GM12864 (cell line): ENCODE data around the gene CLIC1.

ENCODE experiments used
- DNase-seq: peaks from one replicate; pipeline ENCODE4 v3.0.0-alpha.2; 2011; ENCODE audit warnings: low read depth
- H3K4me3 ChIP-seq: 2 replicates; pipeline ENCODE4 v1.5.1; 2011; ENCODE audit warnings: mild to moderate bottlenecking, low read depth, low read length, control low read depth
- TF ChIP-seq, protein P1 (sequence below): IDR thresholded peaks from 2 replicates; pipeline ENCODE4 v1.5.1; 2011; ENCODE audit warnings: low read depth, mild to moderate bottlenecking, moderate library complexity, low read length, control low read depth, inconsistent platforms; ENCODE audit errors: missing control alignments

CLIC1 gene

DNA sequence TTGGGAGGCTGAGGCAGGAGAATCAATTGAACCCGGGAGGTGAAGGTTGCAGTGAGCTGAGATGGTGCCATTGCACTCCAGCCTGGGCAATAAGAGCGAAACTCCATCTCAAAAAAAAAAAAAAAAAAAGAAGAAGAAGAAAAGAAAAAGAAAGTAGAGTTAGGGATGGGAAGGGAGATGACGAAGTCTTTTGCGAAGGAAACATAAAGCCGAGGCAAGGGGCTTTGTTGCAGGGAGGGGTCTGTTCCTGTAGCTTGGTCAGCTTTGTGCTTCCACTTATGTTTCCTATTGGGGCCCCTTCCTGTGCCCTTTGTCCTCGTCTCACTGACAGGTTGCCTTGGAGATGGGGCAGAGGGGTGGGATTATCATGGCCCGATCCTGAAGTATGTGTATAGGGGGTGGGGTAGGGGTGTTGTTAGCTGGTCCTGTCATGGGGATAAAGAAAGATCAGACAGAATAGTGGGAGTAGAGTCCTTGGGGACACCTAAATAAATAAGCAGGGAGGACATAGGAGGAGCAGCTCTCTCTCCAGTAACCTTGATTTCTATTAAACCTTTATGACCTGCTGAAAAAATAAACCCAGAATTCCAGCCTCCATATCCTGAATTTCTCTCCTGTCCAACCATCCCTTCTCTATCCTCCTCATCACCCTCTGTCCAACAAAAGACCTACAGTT lies 1.1 kb upstream of the CLIC1 start:
- TF ChIP-seq, protein P1, sequence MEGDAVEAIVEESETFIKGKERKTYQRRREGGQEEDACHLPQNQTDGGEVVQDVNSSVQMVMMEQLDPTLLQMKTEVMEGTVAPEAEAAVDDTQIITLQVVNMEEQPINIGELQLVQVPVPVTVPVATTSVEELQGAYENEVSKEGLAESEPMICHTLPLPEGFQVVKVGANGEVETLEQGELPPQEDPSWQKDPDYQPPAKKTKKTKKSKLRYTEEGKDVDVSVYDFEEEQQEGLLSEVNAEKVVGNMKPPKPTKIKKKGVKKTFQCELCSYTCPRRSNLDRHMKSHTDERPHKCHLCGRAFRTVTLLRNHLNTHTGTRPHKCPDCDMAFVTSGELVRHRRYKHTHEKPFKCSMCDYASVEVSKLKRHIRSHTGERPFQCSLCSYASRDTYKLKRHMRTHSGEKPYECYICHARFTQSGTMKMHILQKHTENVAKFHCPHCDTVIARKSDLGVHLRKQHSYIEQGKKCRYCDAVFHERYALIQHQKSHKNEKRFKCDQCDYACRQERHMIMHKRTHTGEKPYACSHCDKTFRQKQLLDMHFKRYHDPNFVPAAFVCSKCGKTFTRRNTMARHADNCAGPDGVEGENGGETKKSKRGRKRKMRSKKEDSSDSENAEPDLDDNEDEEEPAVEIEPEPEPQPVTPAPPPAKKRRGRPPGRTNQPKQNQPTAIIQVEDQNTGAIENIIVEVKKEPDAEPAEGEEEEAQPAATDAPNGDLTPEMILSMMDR = no peak
- no peak for DNase-seq
- peak overlapping the region; percentile 11; the same call in 1 of the 2 replicates for H3K4me3 ChIP-seq

DNA sequence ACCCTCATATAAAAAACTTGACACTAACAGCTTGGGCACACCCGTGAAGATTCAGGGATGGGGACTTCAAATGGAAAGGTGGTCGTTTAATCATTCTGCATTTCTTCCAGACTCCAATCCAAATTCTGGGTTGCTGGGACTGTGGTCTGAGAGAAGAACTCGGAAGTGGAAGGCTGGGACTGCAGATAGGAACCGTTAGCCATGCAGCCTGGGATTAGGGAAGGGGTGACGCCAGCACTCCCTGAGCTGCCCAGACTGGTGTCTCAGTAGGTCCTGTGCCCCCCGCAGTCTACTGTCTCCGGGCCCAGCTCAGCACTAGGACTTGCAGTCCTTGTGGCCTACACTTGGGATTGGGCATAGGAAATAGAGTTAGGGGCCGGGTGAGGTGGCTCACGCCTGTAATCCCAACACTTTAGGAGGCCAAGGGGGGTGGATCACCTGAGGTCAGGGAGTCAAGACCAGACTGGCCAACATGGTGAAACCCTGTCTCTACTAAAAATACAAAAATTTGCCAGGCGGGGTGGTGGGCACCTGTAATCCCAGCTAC lies 511 bp upstream of the CLIC1 start:
- TF ChIP-seq, protein P1 = no peak
- H3K4me3 ChIP-seq = peak overlapping the region; percentile 98
- DNase-seq = no peak

DNA sequence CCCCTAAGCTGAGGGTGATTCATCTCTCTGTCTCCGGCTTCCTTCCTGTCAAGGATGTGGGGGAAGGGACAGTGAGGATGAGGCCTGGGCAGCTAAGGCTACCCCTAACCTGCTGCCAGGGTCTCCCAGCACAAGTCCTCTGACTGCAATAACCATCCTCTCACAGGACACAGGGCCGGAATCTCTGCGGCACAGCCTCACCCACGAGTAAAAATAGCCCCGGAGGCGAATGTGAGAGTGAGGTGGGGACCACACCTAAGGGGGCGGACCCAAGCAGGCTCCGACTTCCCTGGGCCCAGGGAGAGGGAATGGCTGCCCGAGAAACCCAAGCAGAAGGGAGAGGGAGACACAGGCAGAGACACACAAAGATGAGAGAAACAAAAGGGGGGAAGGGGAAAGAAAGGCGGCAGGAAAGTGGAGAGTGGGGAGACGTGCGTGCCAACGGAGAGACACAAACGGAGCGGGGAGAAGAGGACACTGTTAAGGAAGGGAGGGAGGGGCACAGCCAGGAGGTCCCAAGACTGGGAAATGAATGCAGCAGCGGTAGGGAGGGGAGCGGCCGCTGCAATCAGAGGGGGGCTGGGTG lies 1.4 kb downstream of the CLIC1 start:
- peak overlapping the region; percentile 98 for H3K4me3 ChIP-seq
- TF ChIP-seq, protein P1 = no peak
- no peak for DNase-seq

DNA sequence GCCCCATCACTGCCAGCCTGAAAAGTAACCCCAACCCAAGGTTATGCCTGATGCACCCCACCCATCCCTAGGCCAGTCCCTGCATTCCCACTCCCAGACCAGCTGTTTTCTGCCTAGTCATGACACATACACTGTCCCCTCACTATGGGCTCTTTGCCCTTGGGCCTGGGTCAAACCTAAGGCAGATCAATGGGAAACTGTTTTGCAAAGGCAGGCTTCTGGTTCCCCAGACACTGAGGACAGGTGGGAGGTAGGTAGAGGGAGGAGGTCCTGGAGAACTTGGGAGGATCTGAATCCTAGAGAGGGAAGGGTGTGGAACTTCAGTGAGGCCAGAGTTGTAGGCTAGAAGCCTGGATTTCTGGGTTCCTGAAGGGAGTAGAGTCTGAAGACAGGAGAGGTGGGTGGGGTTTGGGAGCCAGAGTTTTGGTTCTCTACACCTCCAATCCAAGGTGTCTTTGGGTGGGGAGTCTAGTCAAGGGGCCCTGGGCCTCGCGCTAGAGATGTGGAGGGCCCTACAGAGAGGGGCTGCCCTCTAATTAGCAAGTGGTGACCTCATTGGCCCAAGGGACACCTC lies 2.0 kb downstream of the CLIC1 start:
- TF ChIP-seq, protein P1 = no peak
- H3K4me3 ChIP-seq = peak overlapping the region; percentile 98
- DNase-seq = no peak

DNA sequence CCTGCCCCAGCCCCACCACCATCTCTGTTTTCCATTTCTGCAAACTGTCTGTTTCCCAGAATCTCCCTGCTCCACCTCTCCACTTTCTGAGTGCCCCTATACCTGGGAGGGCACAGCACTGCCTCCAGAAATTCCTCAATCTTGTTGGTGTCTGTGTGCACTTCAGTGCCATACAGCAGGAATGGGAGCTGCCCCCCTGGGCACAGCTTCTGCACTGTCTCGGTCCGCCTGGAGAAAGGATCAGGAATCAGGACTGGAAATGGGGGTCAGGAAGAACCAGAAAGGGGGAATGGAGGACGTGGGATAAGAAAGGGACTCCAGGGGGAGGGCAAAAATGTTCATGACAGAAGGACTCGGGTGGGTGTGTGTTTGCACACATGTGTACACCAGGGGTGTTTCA lies 2.6 kb downstream of the CLIC1 start:
- DNase-seq = no peak
- peak overlapping the region; percentile 98 for H3K4me3 ChIP-seq
- TF ChIP-seq, protein P1 = no peak

DNA sequence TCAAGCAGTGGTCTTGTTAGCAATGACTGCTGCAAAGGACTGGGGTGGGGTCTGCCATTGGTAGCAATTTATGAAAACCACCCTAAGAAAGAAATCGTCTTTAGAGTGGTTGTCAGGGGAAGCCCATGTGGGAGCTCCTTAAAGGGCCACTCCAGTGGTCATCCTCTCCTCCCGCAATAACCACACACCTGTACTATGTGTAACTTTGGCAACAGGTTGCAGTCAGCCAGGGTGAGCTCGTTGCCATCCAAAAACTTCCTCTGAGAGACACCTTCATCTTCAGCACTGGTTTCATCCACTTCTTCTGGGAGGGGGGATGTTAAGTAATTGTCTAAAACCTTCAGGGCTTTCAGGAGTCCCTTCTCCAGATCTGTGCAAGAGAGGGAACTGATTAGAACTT lies 4.3 kb downstream of the CLIC1 start:
- H3K4me3 ChIP-seq = no peak overlapping the region
- DNase-seq = no peak
- TF ChIP-seq, protein P1 = no peak
